B cell (primary cell): Measurements from ENCODE around the gene TBC1D14. TPM values are rescaled to one million over a fixed set of nuclear protein-coding genes. Genes with fewer than 3 reads are reported as not detected.

Source experiments
- ATAC-seq: fragments of 200-7000 bp; cut with Tn5 transposase; one replicate; pipeline ENCODE4 v1.10.0; 2021; ENCODE audit warnings: low read depth, mild to moderate bottlenecking, moderate number of reproducible peaks, moderate library complexity
- CTCF ChIA-PET: fragments of 350-600 bp; sonication (Branson Sonifier 250); formaldehyde crosslinking; loops from one replicate; lab custom pipeline; 2021; ENCODE audit warnings: antibody characterized with exemption, inconsistent platforms; lab: Charles Lee
- POLR2A ChIA-PET: fragments of 350-600 bp; sonication (Branson Sonifier 250); formaldehyde crosslinking; loops from one replicate; lab custom pipeline; 2021; ENCODE audit warnings: antibody characterized with exemption; lab: Charles Lee
- DNase-seq: peaks from one replicate; pipeline ENCODE4 v3.0.0; 2013
- H2AFZ ChIP-seq: 2 replicates; pipeline ENCODE4 v1.6.1; 2012; ENCODE audit warnings: mild to moderate bottlenecking, low read depth, low read length; ENCODE audit not compliant: insufficient read depth, poor library complexity, severe bottlenecking
- H3K27ac ChIP-seq, 2 donors: 1 replicate in 1 of 2; 2 replicates in 1 of 2; pipeline ENCODE4 v1.5.1; 2012 to 2013; ENCODE audit warnings: low read length in 2 of 2, mild to moderate bottlenecking in 2 of 2, moderate library complexity in 1 of 2
- H3K27me3 ChIP-seq, 4 experiments: fragments of 200-600 bp in 1 of 4; sonication (generic) in 1 of 4; replicated peaks in 1 of 4; 1 replicate in 2 of 4; 2 replicates in 2 of 4; pipeline versions ENCODE4 v1.6.1 to v1.7.0; 2013 to 2016; ENCODE audit warnings: low read length in 3 of 4, mild to moderate bottlenecking in 2 of 4, mixed read lengths in 1 of 4, moderate library complexity in 1 of 4; ENCODE audit not compliant: insufficient read depth in 4 of 4, control insufficient read depth in 3 of 4; ENCODE audit errors: control extremely low read depth in 1 of 4
- H3K36me3 ChIP-seq, 2 experiments: replicated peaks in 1 of 2; 1 replicate in 1 of 2; 2 replicates in 1 of 2; pipeline versions ENCODE4 v1.6.1 to v1.7.1; 2013; ENCODE audit warnings: low read length in 1 of 2; ENCODE audit not compliant: insufficient read depth in 2 of 2, control insufficient read depth in 1 of 2; ENCODE audit errors: control extremely low read depth in 1 of 2, extremely low read depth in 1 of 2
- H3K4me1 ChIP-seq, 2 donors: fragments of 200-600 bp in 1 of 2; sonication (generic) in 1 of 2; 1 replicate in 1 of 2; 2 replicates in 1 of 2; pipeline versions ENCODE4 v1.5.1 to v1.6.1; 2013 to 2017; ENCODE audit warnings: low read length in 2 of 2; ENCODE audit not compliant: control insufficient read depth in 2 of 2, insufficient read depth in 2 of 2
- H3K4me2 ChIP-seq: replicated peaks from 2 replicates; pipeline ENCODE3; 2012; ENCODE audit warnings: mild to moderate bottlenecking, low read depth, low read length; ENCODE audit not compliant: poor library complexity, severe bottlenecking
- H3K4me3 ChIP-seq, 5 experiments: fragments of 200-600 bp in 1 of 5; sonication (generic) in 1 of 5; 1 replicate in 3 of 5; 2 replicates in 2 of 5; pipeline versions ENCODE4 v1.5.1 to v1.7.0; 2011 to 2016; ENCODE audit warnings: low read length in 4 of 5, mild to moderate bottlenecking in 4 of 5, low read depth in 2 of 5, control low read depth in 1 of 5, moderate library complexity in 1 of 5; ENCODE audit not compliant: insufficient read depth in 1 of 5; ENCODE audit errors: control extremely low read depth in 1 of 5, extremely low read depth in 1 of 5
- H3K79me2 ChIP-seq: fragments of 200-600 bp; sonication (generic); one replicate; pipeline ENCODE4 v1.6.0; 2016; ENCODE audit warnings: low read length; ENCODE audit not compliant: control insufficient read depth, insufficient read depth
- H3K9ac ChIP-seq: fragments of 200-600 bp; sonication (generic); 2 replicates; pipeline ENCODE4 v1.6.1; 2017; ENCODE audit warnings: mild to moderate bottlenecking, low read length, moderate library complexity
- H3K9me3 ChIP-seq, 3 donors: one replicate each; pipeline versions ENCODE4 v1.6.1 to v1.7.1; 2013; ENCODE audit warnings: low read length in 2 of 3; ENCODE audit not compliant: control insufficient read depth in 2 of 3, insufficient read depth in 1 of 3; ENCODE audit errors: control extremely low read depth in 1 of 3
- H4K20me1 ChIP-seq: 2 replicates; pipeline ENCODE4 v1.6.0; 2012; ENCODE audit warnings: mild to moderate bottlenecking, low read length; ENCODE audit not compliant: insufficient read depth, control insufficient read depth, poor library complexity, severe bottlenecking
- H3K27ac Mint-ChIP-seq: one replicate; pipeline ENCODE4 v1.8.0; 2021; ENCODE audit warnings: mixed read lengths
- H3K27me3 Mint-ChIP-seq: one replicate; pipeline ENCODE4 v1.8.0; 2021; ENCODE audit warnings: mixed read lengths
- H3K4me1 Mint-ChIP-seq: one replicate; pipeline ENCODE4 v1.8.0; 2021; ENCODE audit warnings: mixed read lengths
- H3K4me3 Mint-ChIP-seq: one replicate; pipeline ENCODE4 v1.8.0; 2021; ENCODE audit warnings: mixed read lengths
- H3K9me3 Mint-ChIP-seq: one replicate; pipeline ENCODE4 v1.8.0; 2022; ENCODE audit warnings: mixed read lengths; ENCODE audit not compliant: insufficient read depth
- CTCF ChIP-seq: fragments of 200-600 bp; IDR thresholded peaks from one replicate; pipeline ENCODE4 v1.8.0; 2022; ENCODE audit warnings: antibody characterized with exemption, mild to moderate bottlenecking
- EZH2 ChIP-seq: IDR thresholded peaks from 2 replicates; pipeline ENCODE4 v1.6.1; 2012; ENCODE audit warnings: borderline replicate concordance, low read depth, mild to moderate bottlenecking, moderate library complexity, low read length; ENCODE audit not compliant: insufficient read depth, poor library complexity, severe bottlenecking
- WGBS: methylation state at CpG from one replicate; pipeline ENCODE4 v1.1.5; 2013; ENCODE audit warnings: missing lambda C conversion rate; ENCODE audit not compliant: insufficient coverage; 5-methylcytosine and 5-hydroxymethylcytosine counted together
- intact Hi-C: fragments of 100-400 bp; cut with micrococcal nuclease; formaldehyde crosslinking; loops from one replicate; pipeline ENCODE4 v1.10.0; 2022
- polyA plus RNA-seq: library from polyadenylated mRNA; depleted of rRNA; stranded (reverse); fragments of >200 nt; gene quantifications from 2 replicates; pipeline ENCODE4 v1.2.3, GENCODE V29; 2012
- total RNA-seq, 2 donors: library from RNA; stranded (reverse); fragments of 120-200 nt in 1 of 2; gene quantifications; 1 replicate in 1 of 2; 2 replicates in 1 of 2; pipeline versions ENCODE4 v1.2.3 to v1.2.4, GENCODE V29; 2013 to 2022

The TBC1D14 gene
- total and polyA plus RNA-seq, 2 donors (not counting 1 experiment from before 2014, with no cell fraction given) = 21.9 to 42.0 TPM

DNA sequence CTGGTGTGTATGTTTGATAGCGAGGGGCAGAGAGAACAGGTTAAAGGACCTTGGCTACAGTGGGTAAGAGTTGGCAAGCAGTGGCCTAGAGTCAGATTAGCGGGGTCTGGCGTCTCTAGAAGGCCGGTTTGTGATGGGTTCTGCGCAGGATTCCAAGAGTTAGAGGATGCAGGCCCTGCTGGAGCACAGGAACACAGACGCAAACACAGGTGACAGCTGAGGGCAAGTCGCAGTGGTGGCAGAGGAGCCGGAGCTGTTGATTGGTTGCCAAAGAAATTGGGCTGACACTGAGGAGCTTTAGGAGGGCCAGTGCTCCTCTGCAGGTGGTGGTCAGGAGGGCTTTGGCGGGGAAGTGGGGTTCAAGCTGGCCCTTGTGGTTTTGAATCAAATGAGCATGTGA, 137.3 kb downstream of the TBC1D14 start:
- DNase-seq = no peak
- H3K27ac Mint-ChIP-seq = no peak overlapping the region
- H3K4me3 Mint-ChIP-seq = peak overlapping the region; percentile 91
- Histone ChIP-seq H3K27ac (no peak overlapping the region), H2AFZ (no peak overlapping the region), H3K36me3 (peaks cover 1 to 13% of the 10 kb centered on the region in 2 experiments), H3K9me3 (no peaks in the 10 kb centered on the region), H3K4me1 (peaks cover 29 to 45% of the 10 kb centered on the region in 2 donors), H3K4me2 (no peak overlapping the region), H3K79me2 (peaks cover 85% of the 10 kb centered on the region), H3K27me3 (no peaks in the 10 kb centered on the region), H3K4me3 (no peak overlapping the region), H3K9ac (no peak overlapping the region), H4K20me1 (peaks cover 83% of the 10 kb centered on the region)
- peaks cover 56% of the 10 kb centered on the region for H3K4me1 Mint-ChIP-seq
- H3K9me3 Mint-ChIP-seq = no peaks in the 10 kb centered on the region
- intact Hi-C loops = no loop called here
- no peak for ATAC-seq
- TF ChIP-seq CTCF (no peak), EZH2 (no peak)
- H3K27me3 Mint-ChIP-seq = no peaks in the 10 kb centered on the region
- POLR2A ChIA-PET = interaction anchor here (0.6 kb wide), 1 partner anchor 327 kb away, joined by 3 read pairs; no protein-coding TSS in a partner anchor
- 89% methylated on average over 9 of the region's 9 CpGs for WGBS
- CTCF ChIA-PET = interaction anchor here (1.3 to 9.5 kb wide), 2 partner anchors 20 to 174 kb away, joined by 5 to 164 read pairs; partner anchors contain the start of gene GRPEL1

GRCh38 chr4:7048642-7049041, 139.0 kb downstream of the TBC1D14 start:
- Histone ChIP-seq H3K9me3 (no peaks in the 10 kb centered on the region), H4K20me1 (peaks cover 98% of the 10 kb centered on the region), H3K4me1 (peaks cover 25 to 47% of the 10 kb centered on the region in 2 donors), H3K36me3 (peaks cover 2 to 25% of the 10 kb centered on the region in 2 experiments), H3K4me2 (no peak overlapping the region), H3K27me3 (no peaks in the 10 kb centered on the region), H3K27ac (no peak overlapping the region), H2AFZ (no peak overlapping the region), H3K79me2 (peaks cover 100% of the 10 kb centered on the region), H3K9ac (no peak overlapping the region), H3K4me3 (no peak overlapping the region)
- no peak overlapping the region for H3K27ac Mint-ChIP-seq
- WGBS = 95% methylated on average over 11 of the region's 12 CpGs
- DNase-seq (no peak), ATAC-seq (no peak)
- H3K4me3 Mint-ChIP-seq = no peak overlapping the region
- intact Hi-C loops = no loop called here
- peaks cover 54% of the 10 kb centered on the region for H3K4me1 Mint-ChIP-seq
- H3K27me3 Mint-ChIP-seq = no peaks in the 10 kb centered on the region
- no peak for TF ChIP-seq EZH2
- H3K9me3 Mint-ChIP-seq = no peaks in the 10 kb centered on the region
- ChIA-PET CTCF (interaction anchor here (9.5 kb wide), 1 partner anchor 18 kb away, joined by 164 read pairs; the partner anchor contains the start of gene GRPEL1), POLR2A (interaction anchor here (0.7 kb wide), 1 partner anchor 32 kb away, joined by 3 read pairs; no protein-coding TSS in a partner anchor)
